HG03457 (cell line): ENCODE data around the gene CFAP210.

ENCODE experiments used
- ATAC-seq: cut with Tn5 transposase; IDR thresholded peaks from one replicate; pipeline ENCODE4 v1.9.1; 2021; ENCODE audit warnings: moderate number of reproducible peaks; ENCODE audit not compliant: unreplicated experiment

The CFAP210 gene

GRCh38 chr2:169694113-169694893 lies at the start of gene CFAP210, which contains the start of gene PHOSPHO2:
Gene CFAP210, minus strand, starts transcription at chr2:169694405. Its CDS starts 78 bp downstream, at chr2:169694327.
Gene PHOSPHO2, plus strand, starts transcription at chr2:169694469. Its CDS starts 6,503 bp downstream, at chr2:169700972.
- peak; percentile 99 for ATAC-seq

GRCh38 chr2:169743549-169743948 lies 49.3 kb upstream of the CFAP210 start:
- no peak for ATAC-seq

- ATAC-seq: no peak
These were observed 45.1 kb upstream of the CFAP210 start for GRCh38 chr2:169739351-169739750.

- ATAC-seq: no peak
These were observed 44.5 kb upstream of the CFAP210 start for GRCh38 chr2:169738566-169739229.

- ATAC-seq: no peak
These were observed 42.7 kb upstream of the CFAP210 start for GRCh38 chr2:169736902-169737301.

- ATAC-seq: no peak
These were observed 41.4 kb upstream of the CFAP210 start for GRCh38 chr2:169735623-169736022.

- peak; percentile 34 for ATAC-seq
These were observed 40.1 kb upstream of the CFAP210 start for GRCh38 chr2:169734169-169734847.

GRCh38 chr2:169732583-169733358 lies 38.6 kb upstream of the CFAP210 start:
- no peak for ATAC-seq

GRCh38 chr2:169732075-169732474 lies 37.9 kb upstream of the CFAP210 start:
- ATAC-seq: no peak

GRCh38 chr2:169729274-169729605 lies 35.0 kb upstream of the CFAP210 start:
- no peak for ATAC-seq

- ATAC-seq: no peak
These were observed 32.9 kb upstream of the CFAP210 start for GRCh38 chr2:169727065-169727464.

GRCh38 chr2:169721016-169721415 lies 26.8 kb upstream of the CFAP210 start:
- ATAC-seq: no peak

GRCh38 chr2:169718930-169719504 lies 24.8 kb upstream of the CFAP210 start:
- no peak for ATAC-seq

- ATAC-seq: no peak
These were observed 23.5 kb upstream of the CFAP210 start for GRCh38 chr2:169717691-169718063.

- ATAC-seq: no peak
These were observed 22.9 kb upstream of the CFAP210 start for GRCh38 chr2:169716938-169717690.

- ATAC-seq: no peak
These were observed 22.2 kb upstream of the CFAP210 start for GRCh38 chr2:169716238-169716886.

- ATAC-seq: no peak
These were observed 21.4 kb upstream of the CFAP210 start for GRCh38 chr2:169715379-169716237.

GRCh38 chr2:169714699-169715098 lies 20.5 kb upstream of the CFAP210 start:
- no peak for ATAC-seq

GRCh38 chr2:169713331-169713730 lies 19.1 kb upstream of the CFAP210 start:
- no peak for ATAC-seq
